K562 (cell line): ENCODE results near the gene OSCP1. TPM values are rescaled to one million over a fixed set of nuclear protein-coding genes. Genes with fewer than 3 reads are reported as not detected.

Experiments used
- CBFB ChIP-seq: sonication (generic); formaldehyde crosslinking; IDR thresholded peaks from 2 replicates; pipeline ENCODE4 v1.4.0; 2020; ENCODE audit warnings: mild to moderate bottlenecking, missing genetic modification reagents
- FOXK1 ChIP-seq: sonication (generic); formaldehyde crosslinking; IDR thresholded peaks from 2 replicates; pipeline ENCODE4 v1.8.0; 2022; ENCODE audit warnings: missing genetic modification reagents, mild to moderate bottlenecking, borderline replicate concordance
- MAX ChIP-seq: sonication (generic); formaldehyde crosslinking; IDR thresholded peaks from 2 replicates; pipeline ENCODE4 v1.9.0; 2022; ENCODE audit warnings: mild to moderate bottlenecking, missing genetic modification reagents
- NEUROD1 ChIP-seq: fragments of 150-350 bp; IDR thresholded peaks from 2 replicates; pipeline ENCODE4 v1.6.1; 2014; ENCODE audit warnings: borderline replicate concordance, low read length, low read depth; ENCODE audit not compliant: partially characterized antibody
- NONO ChIP-seq, 2 experiments: fragments of 200-400 bp in 1 of 2; fragments of 450-650 bp in 1 of 2; formaldehyde crosslinking in 1 of 2; IDR thresholded peaks; 2 replicates each; pipeline ENCODE4 v1.6.1; 2017; ENCODE audit warnings: low read depth in 2 of 2, mild to moderate bottlenecking in 2 of 2, moderate library complexity in 2 of 2, low read length in 1 of 2
- NR2C2 ChIP-seq, 2 experiments: fragments of 200-800 bp in 1 of 2; sonication (Bioruptor generic) in 1 of 2; sonication (generic) in 1 of 2; formaldehyde crosslinking in 1 of 2; IDR thresholded peaks; 2 replicates each; pipeline versions ENCODE4 v1.6.1 to v1.8.0; 2016 to 2022; ENCODE audit warnings: mild to moderate bottlenecking in 1 of 2, missing compliant biosample characterization in 1 of 2, missing genetic modification characterization in 1 of 2, missing genetic modification reagents in 1 of 2
- RB1 ChIP-seq: fragments of 450-650 bp; IDR thresholded peaks from 2 replicates; pipeline ENCODE4 v1.6.1; 2017; ENCODE audit warnings: low read depth, mild to moderate bottlenecking
- REST ChIP-seq, 2 experiments: fragments of 450-650 bp; formaldehyde crosslinking in 1 of 2; IDR thresholded peaks; 2 replicates each; pipeline versions ENCODE4 v1.4.0 to v1.6.1; 2014 to 2020; ENCODE audit warnings: mild to moderate bottlenecking in 2 of 2, borderline replicate concordance in 1 of 2, low read depth in 1 of 2
- TCF7 ChIP-seq: sonication (generic); IDR thresholded peaks from 2 replicates; pipeline ENCODE4 v1.6.1; 2016; ENCODE audit warnings: antibody characterized with exemption, borderline replicate concordance
- TEAD1 ChIP-seq, 2 experiments: fragments of 450-650 bp in 1 of 2; sonication (generic) in 1 of 2; formaldehyde crosslinking; IDR thresholded peaks; 2 replicates each; pipeline versions ENCODE4 v1.4.0 to v1.8.0; 2020 to 2022; ENCODE audit warnings: mild to moderate bottlenecking in 2 of 2, missing genetic modification reagents in 1 of 2
- ZFX ChIP-seq: sonication (generic); formaldehyde crosslinking; IDR thresholded peaks from 2 replicates; pipeline ENCODE4 v1.8.0; 2022; ENCODE audit warnings: mild to moderate bottlenecking, missing genetic modification reagents, moderate library complexity
- ZNF561 ChIP-seq: fragments of 450-650 bp; formaldehyde crosslinking; conservative IDR thresholded peaks from 2 replicates; pipeline ENCODE4 v1.4.0; 2020; ENCODE audit warnings: mild to moderate bottlenecking, moderate library complexity
- ZNF57 ChIP-seq: fragments of 450-650 bp; formaldehyde crosslinking; IDR thresholded peaks from 2 replicates; pipeline ENCODE4 v1.4.0; 2020; ENCODE audit warnings: mild to moderate bottlenecking, moderate library complexity
- polyA plus RNA-seq, 8 experiments: library from polyadenylated mRNA; depleted of rRNA in 4 of 8; stranded (reverse) in 5 of 8; unstranded in 3 of 8; fragments of >200 nt; fragmentation: Nextera tagmentation in 2 of 8; fragmentation: Illumina TruSeq in 1 of 8; extraction: Ambion mirVana in 2 of 8; extraction: Trizol in 1 of 8; gene quantifications; 2 replicates each; pipeline versions ENCODE4 v1.2.1 to v1.2.3, GENCODE V29; 2011 to 2014; ENCODE audit warnings: inconsistent platforms in 1 of 8, missing spikeins in 1 of 8
- total RNA-seq, 7 experiments: library from RNA; depleted of rRNA in 6 of 7; stranded (reverse); fragments of >200 nt in 6 of 7; fragmentation: Illumina TruSeq in 2 of 7; extraction: Trizol in 2 of 7; gene quantifications; 2 replicates each; pipeline versions ENCODE4 v1.2.1 to v1.2.3, GENCODE V29; 2011 to 2021; ENCODE audit warnings: low replicate concordance in 1 of 7
- TF ChIP-seq, protein P1 (sequence below): sonication (generic); formaldehyde crosslinking; IDR thresholded peaks from 2 replicates; pipeline ENCODE4 v1.8.0; 2022; ENCODE audit warnings: missing genetic modification reagents, mild to moderate bottlenecking, moderate library complexity, borderline replicate concordance
- TF ChIP-seq, protein P2 (sequence below): fragments of 450-650 bp; conservative IDR thresholded peaks from 2 replicates; pipeline ENCODE4 v1.6.1; 2016; ENCODE audit warnings: missing genetic modification characterization, low read depth, mild to moderate bottlenecking, missing compliant biosample characterization, moderate library complexity

Gene OSCP1
- total and polyA plus RNA-seq, 9 of the 15 experiments (the other 6 are each of a cell fraction or from before 2014, with no cell fraction given), result 0.15 to 0.40 (median 0.33) TPM; not detected in 5

GRCh38 chr1:36369061-36369861, 81.0 kb downstream of the OSCP1 start (continued):
- TF ChIP-seq REST (IDR thresholded peaks at IDR 0.05; ENCODE audit: borderline replicate concordance) (peak; percentile 76), REST (CRISPR knock-in tag; IDR thresholded peaks at IDR 0.05; ENCODE audit: low read depth) (no peak), ZNF57 (no peak), NONO (IDR thresholded peaks at IDR 0.05; ENCODE audit: low read depth in 2 of 2, low read length in 1 of 2) (0 out of 4 replicates have a peak, but pooled peaks of 1 of the 2 experiments have one; percentile 36), NR2C2 (CRISPR knock-in tag; IDR thresholded peaks at IDR 0.05) (0 out of 2 replicates have a peak, but pooled peaks have one; percentile 21), NR2C2 (tag; IDR thresholded peaks at IDR 0.05) (no peak), NEUROD1 (peak; percentile 42), CBFB (CRISPR knock-in tag) (no peak), ZNF561 (CRISPR knock-in tag) (no peak), ZFX (CRISPR knock-in tag) (0 out of 2 replicates have a peak, but pooled peaks have one; percentile 10), TEAD1 (CRISPR knock-in tag; IDR thresholded peaks at IDR 0.05) (0 out of 4 replicates have a peak, but pooled peaks of 1 of the 2 experiments have one; percentile 46), TCF7 (no peak), FOXK1 (CRISPR knock-in tag) (no peak), MAX (peak; percentile 56; the same call in 1 of the 2 replicates), RB1 (peak; percentile 79)
- TF ChIP-seq, protein P1, sequence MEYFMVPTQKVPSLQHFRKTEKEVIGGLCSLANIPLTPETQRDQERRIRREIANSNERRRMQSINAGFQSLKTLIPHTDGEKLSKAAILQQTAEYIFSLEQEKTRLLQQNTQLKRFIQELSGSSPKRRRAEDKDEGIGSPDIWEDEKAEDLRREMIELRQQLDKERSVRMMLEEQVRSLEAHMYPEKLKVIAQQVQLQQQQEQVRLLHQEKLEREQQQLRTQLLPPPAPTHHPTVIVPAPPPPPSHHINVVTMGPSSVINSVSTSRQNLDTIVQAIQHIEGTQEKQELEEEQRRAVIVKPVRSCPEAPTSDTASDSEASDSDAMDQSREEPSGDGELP (CRISPR knock-in tag), result peak; percentile 67; the same call in 1 of the 2 replicates
- TF ChIP-seq, protein P2, sequence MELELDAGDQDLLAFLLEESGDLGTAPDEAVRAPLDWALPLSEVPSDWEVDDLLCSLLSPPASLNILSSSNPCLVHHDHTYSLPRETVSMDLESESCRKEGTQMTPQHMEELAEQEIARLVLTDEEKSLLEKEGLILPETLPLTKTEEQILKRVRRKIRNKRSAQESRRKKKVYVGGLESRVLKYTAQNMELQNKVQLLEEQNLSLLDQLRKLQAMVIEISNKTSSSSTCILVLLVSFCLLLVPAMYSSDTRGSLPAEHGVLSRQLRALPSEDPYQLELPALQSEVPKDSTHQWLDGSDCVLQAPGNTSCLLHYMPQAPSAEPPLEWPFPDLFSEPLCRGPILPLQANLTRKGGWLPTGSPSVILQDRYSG (tag), result no peak
